SK-N-SH (cell line): ENCODE measurements around the gene ARSJ. TPM values are rescaled to one million over a fixed set of nuclear protein-coding genes. Genes with fewer than 3 reads are reported as not detected.

ENCODE experiments used
- CTCF ChIA-PET: fragments of 300-600, 350-600 bp; formaldehyde crosslinking; extraction: SDS; loops from one replicate; lab custom pipeline; 2021; lab: Yijun Ruan, JAX
- POLR2A ChIA-PET: fragments of 350-600 bp; sonication (Branson Sonifier 250); formaldehyde crosslinking; extraction: SDS; loops from one replicate; lab custom pipeline; 2020; ENCODE audit warnings: antibody characterized with exemption, inconsistent platforms; lab: Yijun Ruan, JAX
- DNase-seq: peaks from one replicate; pipeline ENCODE4 v3.0.0; 2012
- H2AFZ ChIP-seq: fragments of 200-600 bp; sonication (generic); 2 replicates; pipeline ENCODE4 v1.8.1; 2016; ENCODE audit warnings: antibody characterized with exemption, mild to moderate bottlenecking, low read depth
- H3F3A ChIP-seq: fragments of 200-600 bp; sonication (generic); replicated peaks from 2 replicates; pipeline ENCODE3; 2016; ENCODE audit warnings: antibody characterized with exemption, mild to moderate bottlenecking; ENCODE audit not compliant: insufficient read depth
- H3K27ac ChIP-seq, 2 experiments: fragments of 200-500 bp in 1 of 2; fragments of 200-600 bp in 1 of 2; sonication (Bioruptor generic) in 1 of 2; sonication (generic), shearing (Covaris generic) in 1 of 2; 2 replicates each; pipeline versions ENCODE4 v1.5.1 to v1.6.1; 2014 to 2016; ENCODE audit warnings: low read depth in 2 of 2, inconsistent platforms in 1 of 2, low read length in 1 of 2, mild to moderate bottlenecking in 1 of 2, mixed read lengths in 1 of 2
- H3K27me3 ChIP-seq: fragments of 200-600 bp; sonication (generic), shearing (Covaris generic); 2 replicates; pipeline ENCODE4 v1.6.1; 2016; ENCODE audit warnings: mixed run types; ENCODE audit not compliant: insufficient read depth
- H3K36me3 ChIP-seq, 2 experiments: fragments of 200-500 bp in 1 of 2; fragments of 200-600 bp in 1 of 2; sonication (Bioruptor generic) in 1 of 2; sonication (generic) in 1 of 2; replicated peaks in 1 of 2; 2 replicates each; pipeline versions ENCODE3 to v1.5.1; 2014 to 2016; ENCODE audit warnings: low read length in 1 of 2, mild to moderate bottlenecking in 1 of 2; ENCODE audit not compliant: insufficient read depth in 2 of 2, control insufficient read depth in 1 of 2
- H3K4me1 ChIP-seq, 2 experiments: fragments of 200-500 bp in 1 of 2; fragments of 200-600 bp in 1 of 2; sonication (Bioruptor generic) in 1 of 2; sonication (generic), shearing (Covaris generic) in 1 of 2; 2 replicates each; pipeline versions ENCODE4 v1.5.1 to v1.6.1; 2014 to 2016; ENCODE audit warnings: low read depth in 1 of 2, low read length in 1 of 2, mixed run types in 1 of 2; ENCODE audit not compliant: insufficient read depth in 2 of 2, control insufficient read depth in 1 of 2
- H3K4me2 ChIP-seq: fragments of 200-600 bp; sonication (generic), shearing (Covaris generic); 2 replicates; pipeline ENCODE4 v1.6.1; 2017; ENCODE audit warnings: mixed run types
- H3K4me3 ChIP-seq, 2 experiments: fragments of 200-500 bp in 1 of 2; fragments of 200-600 bp in 1 of 2; sonication (Bioruptor generic) in 1 of 2; sonication (generic), shearing (Covaris generic) in 1 of 2; 2 replicates each; pipeline versions ENCODE4 v1.5.1 to v1.8.1; 2014 to 2016; ENCODE audit warnings: low read depth in 2 of 2, inconsistent platforms in 1 of 2, low read length in 1 of 2, mild to moderate bottlenecking in 1 of 2, mixed read lengths in 1 of 2, moderate library complexity in 1 of 2
- H3K79me2 ChIP-seq: fragments of 200-600 bp; sonication (generic); 2 replicates; pipeline ENCODE4 v1.8.1; 2017; ENCODE audit warnings: mild to moderate bottlenecking; ENCODE audit not compliant: insufficient read depth
- H3K9ac ChIP-seq: fragments of 200-600 bp; sonication (generic); 2 replicates; pipeline ENCODE4 v1.6.1; 2017; ENCODE audit warnings: mixed run types
- H3K9me2 ChIP-seq: fragments of 200-600 bp; sonication (generic); 2 replicates; pipeline ENCODE4 v1.6.1; 2017; ENCODE audit warnings: mixed run types
- H3K9me3 ChIP-seq: fragments of 200-600 bp; sonication (generic); 2 replicates; pipeline ENCODE4 v1.6.1; 2017; ENCODE audit warnings: mixed run types, mild to moderate bottlenecking, moderate library complexity
- H4K20me1 ChIP-seq: fragments of 200-600 bp; sonication (generic); 2 replicates; pipeline ENCODE4 v1.6.1; 2017; ENCODE audit warnings: mild to moderate bottlenecking, mixed run types; ENCODE audit not compliant: insufficient read depth
- CHD2 ChIP-seq: fragments of 150-350 bp; IDR thresholded peaks from 2 replicates; pipeline ENCODE4 v1.6.1; 2018; ENCODE audit warnings: low read length; ENCODE audit not compliant: partially characterized antibody
- EP300 ChIP-seq, 2 experiments: IDR thresholded peaks; 2 replicates each; pipeline versions ENCODE4 v1.4.0 to v1.6.1; 2012; ENCODE audit warnings: borderline replicate concordance in 1 of 2, low read depth in 1 of 2, low read length in 1 of 2
- EZH2phosphoT487 ChIP-seq: fragments of 200-600 bp; sonication (generic); IDR thresholded peaks from 2 replicates; pipeline ENCODE4 v1.6.1; 2017; ENCODE audit warnings: low read depth, mixed run types, mild to moderate bottlenecking, antibody characterized with exemption, moderate library complexity, borderline replicate concordance
- FOXJ3 ChIP-seq: sonication (generic); formaldehyde crosslinking; IDR thresholded peaks from 2 replicates; pipeline ENCODE4 v1.5.1; 2020; ENCODE audit warnings: mild to moderate bottlenecking, missing genetic modification reagents
- GATA2 ChIP-seq: sonication (generic); formaldehyde crosslinking; IDR thresholded peaks from 2 replicates; pipeline ENCODE4 v1.5.0; 2020; ENCODE audit warnings: mild to moderate bottlenecking, missing genetic modification reagents
- IRF3 ChIP-seq: fragments of 150-350 bp; IDR thresholded peaks from 2 replicates; pipeline ENCODE4 v1.6.1; 2016; ENCODE audit warnings: mild to moderate bottlenecking, low read depth, low read length
- MAX ChIP-seq: IDR thresholded peaks from 2 replicates; pipeline ENCODE4 v1.4.0; 2012; ENCODE audit warnings: low read depth
- MXI1 ChIP-seq: IDR thresholded peaks from 2 replicates; pipeline ENCODE4 v1.6.1; 2012; ENCODE audit warnings: mild to moderate bottlenecking, low read depth, low read length, improper control_type of control experiment
- NFIC ChIP-seq: IDR thresholded peaks from 2 replicates; pipeline ENCODE4 v1.4.0; 2012; ENCODE audit warnings: borderline replicate concordance
- PBX3 ChIP-seq: IDR thresholded peaks from 2 replicates; pipeline ENCODE4; 2012
- RAD21 ChIP-seq: IDR thresholded peaks from 2 replicates; pipeline ENCODE4 v1.6.1; 2012; ENCODE audit warnings: mild to moderate bottlenecking, low read length
- RFX5 ChIP-seq: IDR thresholded peaks from 2 replicates; pipeline ENCODE4 v1.6.1; 2012; ENCODE audit warnings: mild to moderate bottlenecking, improper control_type of control experiment, low read length
- SIN3A ChIP-seq: IDR thresholded peaks from 2 replicates; pipeline ENCODE4 v1.6.1; 2012; ENCODE audit warnings: low read depth, mild to moderate bottlenecking, low read length, moderate library complexity, borderline replicate concordance
- TCF12 ChIP-seq: IDR thresholded peaks from 2 replicates; pipeline ENCODE4 v1.4.0; 2012
- USF1 ChIP-seq: IDR thresholded peaks from 2 replicates; pipeline ENCODE4 v1.4.0; 2012; ENCODE audit warnings: low read depth, borderline replicate concordance
- WGBS: methylation state at CpG from one replicate; pipeline ENCODE4 v1.1.6; 2017; ENCODE audit warnings: low lambda C conversion rate; 5-methylcytosine and 5-hydroxymethylcytosine counted together
- polyA plus RNA-seq, 3 experiments: library from polyadenylated mRNA; depleted of rRNA; stranded (reverse); fragments of >200 nt; gene quantifications; 2 replicates each; pipeline ENCODE4 v1.2.3, GENCODE V29; 2012

The ARSJ gene
- polyA plus RNA-seq, 1 of the 3 experiments (the other 2 are of a cell fraction) = 30.4 TPM

GRCh38 chr4:113951263-113951662 is 28.2 kb downstream of the ARSJ start:
- H3K79me2 ChIP-seq = peaks cover 99% of the 10 kb centered on the region
- H3K9me2 ChIP-seq = no peaks in the 10 kb centered on the region
- no peaks in the 10 kb centered on the region for H4K20me1 ChIP-seq
- no peak overlapping the region for H3K9ac ChIP-seq
- H3K9me3 ChIP-seq = no peaks in the 10 kb centered on the region
- no peak overlapping the region for H3K4me3 ChIP-seq
- 0 out of 2 replicates have a peak, but pooled peaks have one; percentile 23 for TF ChIP-seq PBX3
- TF ChIP-seq GATA2 = no peak
- TF ChIP-seq CHD2 = no peak
- peak; percentile 44; the same call in 1 of the 2 replicates for TF ChIP-seq NFIC
- no peak for TF ChIP-seq RFX5
- peak; percentile 65 for TF ChIP-seq TCF12
- TF ChIP-seq IRF3 = no peak
- H3K4me2 ChIP-seq = no peak overlapping the region
- H3K27ac ChIP-seq = peak overlapping the region; percentile 15 to 60; a peak in 3 of 4 replicates
- POLR2A ChIA-PET = no interaction called here
- no peak for DNase-seq
- H3F3A ChIP-seq = peaks cover 26% of the 10 kb centered on the region
- H3K4me1 ChIP-seq = peaks cover 2 to 43% of the 10 kb centered on the region in 2 experiments; a peak in 2 of 4 replicates
- H3K36me3 ChIP-seq = peaks cover 13 to 67% of the 10 kb centered on the region in 2 experiments
- CTCF ChIA-PET = interaction anchor here (0.8 to 3.0 kb wide), 7 partner anchors 9 to 557 kb away, joined by 3 to 17 read pairs (median 3); no protein-coding TSS in a partner anchor
- no peaks in the 10 kb centered on the region for H3K27me3 ChIP-seq
- H2AFZ ChIP-seq = no peak overlapping the region
- 60% methylated on average over 6 of the region's 6 CpGs for WGBS

GRCh38 chr4:113950207-113950606 is 29.2 kb downstream of the ARSJ start:
- TF ChIP-seq RFX5 (no peak), RAD21 (no peak), FOXJ3 (CRISPR knock-in tag) (no peak), EP300 (IDR thresholded peaks at IDR 0.05; ENCODE audit: borderline replicate concordance in 1 of 2, low read depth in 1 of 2, low read length in 1 of 2) (no peak), SIN3A (no peak), USF1 (no peak), EZH2phosphoT487 (no peak), MAX (no peak), MXI1 (no peak)
- TF ChIP-seq, all 33 proteins: peak for 0
- Histone ChIP-seq H3K27me3 (no peaks in the 10 kb centered on the region), H3F3A (peaks cover 37% of the 10 kb centered on the region), H3K79me2 (peaks cover 97% of the 10 kb centered on the region), H3K27ac (peak overlapping the region; percentile 23 to 60; a peak in 3 of 4 replicates), H3K4me3 (no peak overlapping the region), H3K9ac (no peak overlapping the region), H3K9me2 (no peaks in the 10 kb centered on the region), H3K9me3 (no peaks in the 10 kb centered on the region), H3K36me3 (peaks cover 13 to 62% of the 10 kb centered on the region in 2 experiments), H3K4me1 (peaks cover 2 to 38% of the 10 kb centered on the region in 2 experiments; a peak in 2 of 4 replicates), H4K20me1 (no peaks in the 10 kb centered on the region), H2AFZ (no peak overlapping the region), H3K4me2 (no peak overlapping the region)
- POLR2A ChIA-PET = no interaction called here
- DNase-seq = no peak
- CTCF ChIA-PET = interaction anchor here (1.0 to 3.0 kb wide), 5 partner anchors 121 to 709 kb away, joined by 3 to 17 read pairs (median 4); no protein-coding TSS in a partner anchor
